ENCODE measurements around the gene UNC5C. TPM values are rescaled to one million over a fixed set of nuclear protein-coding genes. Genes with fewer than 3 reads are reported as not detected.

The UNC5C gene
- total RNA-seq, 1 experiment from 2014 or later = 8.2 TPM

DNA sequence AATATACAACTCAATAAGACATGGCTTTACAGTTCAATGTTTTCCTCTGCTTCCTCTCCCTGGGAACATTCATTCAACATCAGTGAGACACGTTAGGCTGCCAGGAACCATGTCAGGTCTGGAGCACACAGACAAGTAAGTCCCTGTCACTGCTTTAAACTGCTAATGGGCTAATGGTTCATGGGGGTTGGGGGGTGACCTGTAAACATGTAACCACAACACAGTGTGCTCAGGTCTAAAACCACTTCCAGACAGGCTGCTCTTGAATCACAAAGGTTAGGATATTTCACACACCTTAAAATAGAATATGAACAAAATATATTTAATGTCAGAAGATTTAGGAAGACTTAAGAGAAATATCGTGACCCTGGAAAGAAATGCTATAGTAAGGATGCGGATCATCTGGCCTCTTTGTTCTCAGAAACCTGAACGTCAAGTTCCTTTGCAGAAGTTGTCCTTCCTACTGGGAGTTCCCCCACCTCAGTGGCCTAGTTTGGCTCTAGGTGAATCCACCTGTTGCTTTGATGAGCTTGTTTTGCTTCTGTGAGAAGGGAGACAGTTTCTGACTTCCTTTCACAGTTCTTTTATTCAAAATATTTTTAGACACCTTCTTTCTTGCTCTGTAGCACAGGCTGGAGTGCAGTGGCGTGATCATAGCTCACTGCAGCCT lies 359.9 kb downstream of the UNC5C start:
- TF ChIP-seq SIN3A (IDR thresholded peaks at IDR 0.05; ENCODE audit: borderline replicate concordance, insufficient read depth, low read depth, low read length) (no peak), TCF7L2 (IDR thresholded peaks at IDR 0.05; ENCODE audit: low read depth, low read length) (no peak), POLR2AphosphoS5 (IDR thresholded peaks at IDR 0.05; ENCODE audit: low read depth, low read length) (no peak)
- TF ChIP-seq, protein P1, sequence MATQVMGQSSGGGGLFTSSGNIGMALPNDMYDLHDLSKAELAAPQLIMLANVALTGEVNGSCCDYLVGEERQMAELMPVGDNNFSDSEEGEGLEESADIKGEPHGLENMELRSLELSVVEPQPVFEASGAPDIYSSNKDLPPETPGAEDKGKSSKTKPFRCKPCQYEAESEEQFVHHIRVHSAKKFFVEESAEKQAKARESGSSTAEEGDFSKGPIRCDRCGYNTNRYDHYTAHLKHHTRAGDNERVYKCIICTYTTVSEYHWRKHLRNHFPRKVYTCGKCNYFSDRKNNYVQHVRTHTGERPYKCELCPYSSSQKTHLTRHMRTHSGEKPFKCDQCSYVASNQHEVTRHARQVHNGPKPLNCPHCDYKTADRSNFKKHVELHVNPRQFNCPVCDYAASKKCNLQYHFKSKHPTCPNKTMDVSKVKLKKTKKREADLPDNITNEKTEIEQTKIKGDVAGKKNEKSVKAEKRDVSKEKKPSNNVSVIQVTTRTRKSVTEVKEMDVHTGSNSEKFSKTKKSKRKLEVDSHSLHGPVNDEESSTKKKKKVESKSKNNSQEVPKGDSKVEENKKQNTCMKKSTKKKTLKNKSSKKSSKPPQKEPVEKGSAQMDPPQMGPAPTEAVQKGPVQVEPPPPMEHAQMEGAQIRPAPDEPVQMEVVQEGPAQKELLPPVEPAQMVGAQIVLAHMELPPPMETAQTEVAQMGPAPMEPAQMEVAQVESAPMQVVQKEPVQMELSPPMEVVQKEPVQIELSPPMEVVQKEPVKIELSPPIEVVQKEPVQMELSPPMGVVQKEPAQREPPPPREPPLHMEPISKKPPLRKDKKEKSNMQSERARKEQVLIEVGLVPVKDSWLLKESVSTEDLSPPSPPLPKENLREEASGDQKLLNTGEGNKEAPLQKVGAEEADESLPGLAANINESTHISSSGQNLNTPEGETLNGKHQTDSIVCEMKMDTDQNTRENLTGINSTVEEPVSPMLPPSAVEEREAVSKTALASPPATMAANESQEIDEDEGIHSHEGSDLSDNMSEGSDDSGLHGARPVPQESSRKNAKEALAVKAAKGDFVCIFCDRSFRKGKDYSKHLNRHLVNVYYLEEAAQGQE (IDR thresholded peaks at IDR 0.05; ENCODE audit: insufficient read depth in 1 of 2, low read depth in 2 of 2, low read length in 1 of 2) = no peak
- TF ChIP-seq, protein P2, sequence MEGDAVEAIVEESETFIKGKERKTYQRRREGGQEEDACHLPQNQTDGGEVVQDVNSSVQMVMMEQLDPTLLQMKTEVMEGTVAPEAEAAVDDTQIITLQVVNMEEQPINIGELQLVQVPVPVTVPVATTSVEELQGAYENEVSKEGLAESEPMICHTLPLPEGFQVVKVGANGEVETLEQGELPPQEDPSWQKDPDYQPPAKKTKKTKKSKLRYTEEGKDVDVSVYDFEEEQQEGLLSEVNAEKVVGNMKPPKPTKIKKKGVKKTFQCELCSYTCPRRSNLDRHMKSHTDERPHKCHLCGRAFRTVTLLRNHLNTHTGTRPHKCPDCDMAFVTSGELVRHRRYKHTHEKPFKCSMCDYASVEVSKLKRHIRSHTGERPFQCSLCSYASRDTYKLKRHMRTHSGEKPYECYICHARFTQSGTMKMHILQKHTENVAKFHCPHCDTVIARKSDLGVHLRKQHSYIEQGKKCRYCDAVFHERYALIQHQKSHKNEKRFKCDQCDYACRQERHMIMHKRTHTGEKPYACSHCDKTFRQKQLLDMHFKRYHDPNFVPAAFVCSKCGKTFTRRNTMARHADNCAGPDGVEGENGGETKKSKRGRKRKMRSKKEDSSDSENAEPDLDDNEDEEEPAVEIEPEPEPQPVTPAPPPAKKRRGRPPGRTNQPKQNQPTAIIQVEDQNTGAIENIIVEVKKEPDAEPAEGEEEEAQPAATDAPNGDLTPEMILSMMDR (IDR thresholded peaks at IDR 0.05) = no peak
- ChIA-PET CTCF (no interaction called here), POLR2A (no interaction called here)
- ATAC-seq = no peak
- Histone ChIP-seq H3K4me3 (ENCODE audit: low read depth in 2 of 2, low read length in 2 of 2) (no peak overlapping the region), H3K27ac (ENCODE audit: low read length) (no peak overlapping the region), H3K9me3 (ENCODE audit: control insufficient read depth, insufficient read depth, low read depth, low read length) (no peaks in the 10 kb centered on the region), H3K27me3 (ENCODE audit: control insufficient read depth, insufficient read depth, low read length) (no peaks in the 10 kb centered on the region), H3K4me1 (ENCODE audit: control insufficient read depth, insufficient read depth, low read length) (no peaks in the 10 kb centered on the region), H3K36me3 (ENCODE audit: control insufficient read depth, insufficient read depth, low read length) (no peaks in the 10 kb centered on the region)
- no peak for DNase-seq (ENCODE audit: low read depth, low spot score)
- no TSS peak for BruUV-seq (replicated peaks)
- in situ Hi-C loops (cut with HindIII; ENCODE audit: low pct_unique_long_range_greater_than_20kb, low sequenced_read_pairs) (no loop called here), intact Hi-C loops (cut with micrococcal nuclease; ENCODE audit: unreplicated experiment) (no loop called here)

DNA sequence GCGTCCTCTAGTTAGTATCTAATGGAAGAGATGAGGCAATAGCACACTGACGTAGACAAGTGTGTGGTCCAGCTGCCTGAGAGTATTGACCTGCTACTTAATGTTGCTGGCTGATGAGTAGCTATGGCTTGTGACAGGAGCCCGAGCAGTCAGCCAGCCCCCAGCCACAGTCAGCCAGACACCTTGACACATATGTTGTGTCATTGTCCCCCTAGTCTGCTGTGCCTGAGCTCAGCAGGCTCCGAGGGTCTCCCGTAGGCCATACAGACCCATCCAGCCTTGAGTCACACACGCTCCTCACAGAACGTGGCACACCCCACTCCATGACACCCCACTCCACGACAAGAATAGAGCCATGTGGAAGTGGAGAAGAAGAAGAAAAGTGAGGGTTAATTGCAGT lies 362.1 kb downstream of the UNC5C start:
- DNase-seq (ENCODE audit: low read depth, low spot score) (no peak), ATAC-seq (no peak)
- no peaks in the 10 kb centered on the region for H3K4me1 ChIP-seq (ENCODE audit: control insufficient read depth, insufficient read depth, low read length)
- H3K27ac ChIP-seq (ENCODE audit: low read length) = no peak overlapping the region
- in situ Hi-C loops (cut with HindIII; ENCODE audit: low pct_unique_long_range_greater_than_20kb, low sequenced_read_pairs) = no loop called here
- no peaks in the 10 kb centered on the region for H3K36me3 ChIP-seq (ENCODE audit: control insufficient read depth, insufficient read depth, low read length)
- CTCF ChIA-PET = no interaction called here
- BruUV-seq (replicated peaks) = no TSS peak
- no peaks in the 10 kb centered on the region for H3K27me3 ChIP-seq (ENCODE audit: control insufficient read depth, insufficient read depth, low read length)
- H3K9me3 ChIP-seq (ENCODE audit: control insufficient read depth, insufficient read depth, low read depth, low read length) = no peaks in the 10 kb centered on the region
- TF ChIP-seq SIN3A (IDR thresholded peaks at IDR 0.05; ENCODE audit: borderline replicate concordance, insufficient read depth, low read depth, low read length) = no peak
- TF ChIP-seq TCF7L2 (IDR thresholded peaks at IDR 0.05; ENCODE audit: low read depth, low read length) = no peak
- TF ChIP-seq, protein P2 (IDR thresholded peaks at IDR 0.05) = no peak
- TF ChIP-seq, protein P1 (IDR thresholded peaks at IDR 0.05; ENCODE audit: insufficient read depth in 1 of 2, low read depth in 2 of 2, low read length in 1 of 2) = no peak
- no peak for TF ChIP-seq POLR2AphosphoS5 (IDR thresholded peaks at IDR 0.05; ENCODE audit: low read depth, low read length)
- POLR2A ChIA-PET = no interaction called here
- intact Hi-C loops (cut with micrococcal nuclease; ENCODE audit: unreplicated experiment) = no loop called here
- no peak overlapping the region for H3K4me3 ChIP-seq (ENCODE audit: low read depth in 2 of 2, low read length in 2 of 2)

Data from Panc1 (cell line).